Left ventricle myocardium inferior (tissue), 1 donor: ENCODE measurements around the gene STXBP2. TPM values are rescaled to one million over a fixed set of nuclear protein-coding genes. Genes with fewer than 3 reads are reported as not detected.

Experiments used
- DNase-seq: peaks from one replicate; pipeline ENCODE4 v3.0.0-alpha.2; 2020
- H3K27ac ChIP-seq: fragments of 200-600 bp; replicated peaks from 2 replicates; pipeline ENCODE4 v1.8.0; 2021
- H3K27me3 ChIP-seq: fragments of 200-600 bp; 2 replicates; pipeline ENCODE4 v1.8.0; 2021; ENCODE audit warnings: low read depth
- H3K36me3 ChIP-seq: fragments of 200-600 bp; 2 replicates; pipeline ENCODE4 v1.8.0; 2021
- H3K4me1 ChIP-seq: fragments of 200-600 bp; 2 replicates; pipeline ENCODE4 v1.8.0; 2021
- H3K4me3 ChIP-seq: fragments of 200-600 bp; 2 replicates; pipeline ENCODE4 v1.8.0; 2021; ENCODE audit warnings: mild to moderate bottlenecking, moderate library complexity
- H3K9me3 ChIP-seq: fragments of 200-600 bp; replicated peaks from 2 replicates; pipeline ENCODE4 v1.8.0; 2021
- CTCF ChIP-seq: fragments of 200-600 bp; IDR thresholded peaks from 2 replicates; pipeline ENCODE4 v1.8.0; 2021; ENCODE audit warnings: antibody characterized with exemption, mild to moderate bottlenecking, borderline replicate concordance
- intact Hi-C: fragments of 100-400 bp; cut with micrococcal nuclease; formaldehyde crosslinking; loops from one replicate; pipeline ENCODE4 v1.11.0; 2022
- total RNA-seq: library from RNA; stranded (reverse); fragmentation: NEBNext Ultra II Directional; extraction: Animal tissue kit (Norgen Biotek cat#: 25700); gene quantifications from one replicate; pipeline ENCODE4 v1.2.1, GENCODE V29; 2021
- donor health status: DM: no; HTN: yes; CAD: no; lungs with severe emphysema.

STXBP2 gene
- total RNA-seq, 1 donor from 2014 or later, result 4.5 TPM

GRCh38 chr19:7647156-7647555 lies 10.2 kb downstream of the STXBP2 start:
- intact Hi-C loops, result no loop called here
- peaks cover 34% of the 10 kb centered on the region for H3K27me3 ChIP-seq
- peaks cover 6% of the 10 kb centered on the region for H3K4me1 ChIP-seq
- H3K27ac ChIP-seq, result no peak overlapping the region
- H3K36me3 ChIP-seq, result no peaks in the 10 kb centered on the region
- no peaks in the 10 kb centered on the region for H3K9me3 ChIP-seq
- TF ChIP-seq CTCF, result no peak
- H3K4me3 ChIP-seq, result no peak overlapping the region
- DNase-seq, result no peak

GRCh38 chr19:7648265-7649014 lies 11.5 kb downstream of the STXBP2 start:
- TF ChIP-seq CTCF, result no peak
- Histone ChIP-seq H3K4me1 (peaks cover 9% of the 10 kb centered on the region), H3K9me3 (no peaks in the 10 kb centered on the region), H3K27ac (no peak overlapping the region), H3K4me3 (no peak overlapping the region), H3K36me3 (no peaks in the 10 kb centered on the region), H3K27me3 (peaks cover 32% of the 10 kb centered on the region)
- no peak for DNase-seq
- intact Hi-C loops, result no loop called here

GRCh38 chr19:7650148-7650547 lies 13.2 kb downstream of the STXBP2 start:
- no peak for DNase-seq
- Histone ChIP-seq H3K27ac (no peak overlapping the region), H3K9me3 (no peaks in the 10 kb centered on the region), H3K4me3 (no peak overlapping the region), H3K4me1 (peaks cover 9% of the 10 kb centered on the region), H3K36me3 (no peaks in the 10 kb centered on the region), H3K27me3 (peaks cover 25% of the 10 kb centered on the region)
- intact Hi-C loops, result no loop called here
- no peak for TF ChIP-seq CTCF

- TF ChIP-seq CTCF, result peak; percentile 99
- Histone ChIP-seq H3K4me1 (peaks cover 9% of the 10 kb centered on the region), H3K36me3 (no peaks in the 10 kb centered on the region), H3K27ac (peak overlapping the region; percentile 33), H3K9me3 (no peaks in the 10 kb centered on the region), H3K27me3 (peaks cover 15% of the 10 kb centered on the region), H3K4me3 (peak overlapping the region; percentile 54)
- intact Hi-C loops, result no loop called here
- DNase-seq, result peak; percentile 83
Measured at GRCh38 chr19:7652061-7652641, 15.2 kb downstream of the STXBP2 start.

GRCh38 chr19:7654401-7654800 lies 17.5 kb downstream of the STXBP2 start:
- intact Hi-C loops, result no loop called here
- TF ChIP-seq CTCF, result no peak
- H3K4me1 ChIP-seq, result peaks cover 4% of the 10 kb centered on the region
- DNase-seq, result no peak
- no peaks in the 10 kb centered on the region for H3K36me3 ChIP-seq
- no peaks in the 10 kb centered on the region for H3K9me3 ChIP-seq
- H3K27me3 ChIP-seq, result peaks cover 19% of the 10 kb centered on the region
- H3K27ac ChIP-seq, result no peak overlapping the region
- H3K4me3 ChIP-seq, result no peak overlapping the region
